H9 (cell line): ENCODE results near the gene PCDHB11. TPM values are rescaled to one million over a fixed set of nuclear protein-coding genes. Genes with fewer than 3 reads are reported as not detected.
"Not testable (repeated sequence)": the region's sequence is repeated elsewhere in the genome, so short reads cannot be mapped to it uniquely, and the experiment has no call there.

Experiments used
- DNase-seq: peaks from one replicate; pipeline ENCODE4 v3.0.0-alpha.2; 2017
- H2AFZ ChIP-seq: one replicate; pipeline ENCODE4 v1.6.1; 2013; ENCODE audit warnings: mild to moderate bottlenecking, low read length, control low read depth, moderate library complexity
- H2AK5ac ChIP-seq: 2 replicates; pipeline ENCODE4 v1.6.1; 2013; ENCODE audit warnings: low read length, control low read depth, mixed read lengths; ENCODE audit not compliant: insufficient read length
- H2BK120ac ChIP-seq: one replicate; pipeline ENCODE4 v1.6.1; 2013; ENCODE audit warnings: low read depth, mild to moderate bottlenecking, low read length, control low read depth, inconsistent platforms; ENCODE audit not compliant: poor library complexity, severe bottlenecking
- H2BK12ac ChIP-seq: 2 replicates; pipeline ENCODE4 v1.6.1; 2013; ENCODE audit warnings: low read length, control low read depth, mixed read lengths, low read depth; ENCODE audit not compliant: insufficient read length
- H2BK15ac ChIP-seq: 2 replicates; pipeline ENCODE4 v1.6.1; 2013; ENCODE audit warnings: low read depth, low read length, control low read depth
- H2BK20ac ChIP-seq: one replicate; pipeline ENCODE4 v1.6.1; 2013; ENCODE audit warnings: low read depth, mild to moderate bottlenecking, low read length, control low read depth, inconsistent platforms; ENCODE audit not compliant: poor library complexity, severe bottlenecking
- H2BK5ac ChIP-seq: 2 replicates; pipeline ENCODE4 v1.6.1; 2013; ENCODE audit warnings: low read length, control low read depth, mixed read lengths; ENCODE audit not compliant: insufficient read length
- H3K14ac ChIP-seq: 2 replicates; pipeline ENCODE4 v1.6.1; 2013; ENCODE audit warnings: low read length, control low read depth; ENCODE audit not compliant: insufficient read depth
- H3K18ac ChIP-seq: 2 replicates; pipeline ENCODE4 v1.6.1; 2013; ENCODE audit warnings: low read depth, mild to moderate bottlenecking, mixed read lengths, low read length, control low read depth; ENCODE audit not compliant: insufficient read length
- H3K23ac ChIP-seq: 2 replicates; pipeline ENCODE4 v1.6.1; 2013; ENCODE audit warnings: low read length, control low read depth, mixed read lengths, low read depth; ENCODE audit not compliant: insufficient read length
- H3K23me2 ChIP-seq: 2 replicates; pipeline ENCODE4 v1.6.1; 2013; ENCODE audit warnings: low read depth, mild to moderate bottlenecking, mixed read lengths, low read length, control low read depth; ENCODE audit not compliant: insufficient read length, poor library complexity, severe bottlenecking
- H3K27ac ChIP-seq: 2 replicates; pipeline ENCODE4 v1.5.1; 2013; ENCODE audit warnings: low read length, control low read depth, mixed read lengths, low read depth; ENCODE audit not compliant: insufficient read length
- H3K27me3 ChIP-seq: 2 replicates; pipeline ENCODE4 v1.6.1; 2013; ENCODE audit warnings: low read length, control low read depth, inconsistent platforms; ENCODE audit not compliant: insufficient read depth
- H3K4ac ChIP-seq: 2 replicates; pipeline ENCODE4 v1.6.1; 2013; ENCODE audit warnings: low read depth, mild to moderate bottlenecking, control low read depth, inconsistent platforms, low read length, moderate library complexity
- H3K4me1 ChIP-seq: 2 replicates; pipeline ENCODE4 v1.6.1; 2013; ENCODE audit warnings: low read length, control low read depth, inconsistent platforms; ENCODE audit not compliant: insufficient read depth
- H3K4me2 ChIP-seq: 2 replicates; pipeline ENCODE4 v1.6.1; 2013; ENCODE audit warnings: low read length, control low read depth, mixed read lengths; ENCODE audit not compliant: insufficient read length, insufficient read depth
- H3K56ac ChIP-seq: 2 replicates; pipeline ENCODE4 v1.6.1; 2013; ENCODE audit warnings: low read depth, mild to moderate bottlenecking, mixed read lengths, low read length, control low read depth; ENCODE audit not compliant: insufficient read length
- H3K79me1 ChIP-seq: 2 replicates; pipeline ENCODE4 v1.6.1; 2013; ENCODE audit warnings: low read depth, mild to moderate bottlenecking, moderate library complexity, low read length, control low read depth, inconsistent platforms; ENCODE audit not compliant: insufficient read depth, poor library complexity, severe bottlenecking
- H3K79me2 ChIP-seq: 2 replicates; pipeline ENCODE4 v1.6.1; 2013; ENCODE audit warnings: low read length, control low read depth, inconsistent platforms; ENCODE audit not compliant: insufficient read depth
- H3K9ac ChIP-seq: 2 replicates; pipeline ENCODE4 v1.6.1; 2013; ENCODE audit warnings: low read length, control low read depth, mixed read lengths; ENCODE audit not compliant: insufficient read length; ENCODE audit errors: extremely low read depth
- H3K9me3 ChIP-seq: one replicate; pipeline ENCODE4 v1.6.1; 2013; ENCODE audit warnings: low read depth, low read length, inconsistent platforms; ENCODE audit not compliant: control insufficient read depth
- H3T11ph ChIP-seq: one replicate; pipeline ENCODE4 v1.6.1; 2013; ENCODE audit warnings: mild to moderate bottlenecking, low read length, control low read depth, inconsistent platforms
- H4K20me1 ChIP-seq: one replicate; pipeline ENCODE4 v1.6.1; 2013; ENCODE audit not compliant: control insufficient read depth, insufficient read length, insufficient read depth
- H4K5ac ChIP-seq: 2 replicates; pipeline ENCODE4 v1.6.1; 2013; ENCODE audit warnings: low read depth, mild to moderate bottlenecking, mixed read lengths, low read length, control low read depth; ENCODE audit not compliant: insufficient read length
- H4K8ac ChIP-seq: replicated peaks from 2 replicates; pipeline ENCODE4 v1.6.1; 2013; ENCODE audit warnings: low read length, control low read depth, mixed read lengths, low read depth; ENCODE audit not compliant: insufficient read length
- H4K91ac ChIP-seq: 2 replicates; pipeline ENCODE4 v1.6.1; 2013; ENCODE audit warnings: low read depth, mild to moderate bottlenecking, moderate library complexity, mixed read lengths, low read length, control low read depth; ENCODE audit not compliant: insufficient read length
- H3K27ac Mint-ChIP-seq, 3 experiments: 2 replicates in 2 of 3; 3 replicates in 1 of 3; pipeline ENCODE4 v1.8.0; 2020 to 2021; ENCODE audit warnings: mixed read lengths in 3 of 3, mild to moderate bottlenecking in 1 of 3, moderate library complexity in 1 of 3
- H3K27me3 Mint-ChIP-seq: 2 replicates; pipeline ENCODE4 v1.8.0; 2021; ENCODE audit warnings: low read depth, mild to moderate bottlenecking, moderate library complexity, mixed read lengths
- H3K36me3 Mint-ChIP-seq, 3 experiments: 2 replicates in 2 of 3; 3 replicates in 1 of 3; pipeline ENCODE4 v1.8.0; 2020 to 2021; ENCODE audit warnings: low read depth in 3 of 3, mixed read lengths in 3 of 3; ENCODE audit not compliant: insufficient read depth in 1 of 3
- H3K4me1 Mint-ChIP-seq, 2 experiments: 2 replicates each; pipeline ENCODE4 v1.8.0; 2020; ENCODE audit warnings: mixed read lengths in 2 of 2
- H3K4me3 Mint-ChIP-seq, 2 experiments: 2 replicates in 1 of 2; 3 replicates in 1 of 2; pipeline ENCODE4 v1.8.0; 2020 to 2021; ENCODE audit warnings: mild to moderate bottlenecking in 2 of 2, mixed read lengths in 2 of 2, moderate library complexity in 1 of 2
- H3K9me3 Mint-ChIP-seq, 2 experiments: 2 replicates in 1 of 2; 3 replicates in 1 of 2; pipeline ENCODE4 v1.8.0; 2020; ENCODE audit warnings: mild to moderate bottlenecking in 2 of 2, mixed read lengths in 2 of 2, moderate library complexity in 1 of 2
- CTCF ChIP-seq: fragments of 200-600 bp; sonication (generic); conservative IDR thresholded peaks from 3 replicates; pipeline ENCODE4 v1.8.0; 2021; ENCODE audit warnings: antibody characterized with exemption, mild to moderate bottlenecking
- WGBS: extraction: QIAGEN DNeasy Blood & Tissue Kit; methylation state at CpG from one replicate; pipeline ENCODE4 v1.1.7; 2013; ENCODE audit warnings: missing lambda C conversion rate, low lambda C conversion rate, mixed read lengths; ENCODE audit not compliant: insufficient read length; ENCODE audit errors: extremely low coverage; 5-methylcytosine and 5-hydroxymethylcytosine counted together
- total RNA-seq: library from RNA; stranded (reverse); gene quantifications from 2 replicates; pipeline ENCODE4 v1.2.1, GENCODE V29; 2021

Gene PCDHB11
- total RNA-seq, 1 experiment from 2014 or later = 2.0 TPM

GRCh38 chr5:141245250-141245717 is 45.9 kb downstream of the PCDHB11 start, which contains the start of gene PCDHB15:
TSS of gene PCDHB15 (plus strand) at chr5:141245395. CDS start at chr5:141245579, 184 bp downstream.
- peaks cover 66 to 81% of the 10 kb centered on the region in 2 experiments for H3K9me3 Mint-ChIP-seq
- H2BK15ac ChIP-seq = no peak within 1 kb of the TSS
- no CpG with 5 or more reads among the region's 16 CpGs for WGBS
- H3K4me2 ChIP-seq = peak within 1 kb of the TSS; percentile 53
- H2BK5ac ChIP-seq = no peak within 1 kb of the TSS
- H3K23me2 ChIP-seq = peaks cover 4% of the 10 kb centered on the region
- H3K4me1 ChIP-seq = no peaks in the 10 kb centered on the region
- no peak within 1 kb of the TSS for H2AK5ac ChIP-seq
- H3K23ac ChIP-seq = no peak within 1 kb of the TSS
- peaks cover 19 to 61% (median 32%) of the 10 kb centered on the region in 3 experiments for H3K36me3 Mint-ChIP-seq
- H3K79me1 ChIP-seq = no peaks in the 10 kb centered on the region
- peak within 1 kb of the TSS; percentile 41 for H2AFZ ChIP-seq
- H3K27ac ChIP-seq = no peak within 1 kb of the TSS
- H4K20me1 ChIP-seq = no peaks in the 10 kb centered on the region
- no peak within 1 kb of the TSS for H3T11ph ChIP-seq
- peaks cover 0 to 13% of the 10 kb centered on the region in 2 experiments; a peak in 2 of 4 replicates for H3K4me1 Mint-ChIP-seq
- no peaks in the 10 kb centered on the region for H3K79me2 ChIP-seq
- peaks cover 5% of the 10 kb centered on the region for H3K9me3 ChIP-seq
- no peak within 1 kb of the TSS for H2BK20ac ChIP-seq
- H4K8ac ChIP-seq = no peak within 1 kb of the TSS
- no peak within 1 kb of the TSS for H3K4ac ChIP-seq
- DNase-seq = peak; percentile 65
- H2BK120ac ChIP-seq = no peak within 1 kb of the TSS
- H3K27me3 Mint-ChIP-seq = no peaks in the 10 kb centered on the region
- peak within 1 kb of the TSS; percentile 68; the same call in 1 of the 2 replicates for H3K14ac ChIP-seq
- peak; percentile 87 for TF ChIP-seq CTCF
- H2BK12ac ChIP-seq = no peak within 1 kb of the TSS
- H3K18ac ChIP-seq = peak within 1 kb of the TSS; percentile 76
- H4K91ac ChIP-seq = no peak within 1 kb of the TSS
- H3K9ac ChIP-seq = no peak within 1 kb of the TSS
- H3K56ac ChIP-seq = no peak within 1 kb of the TSS
- no peak within 1 kb of the TSS for H4K5ac ChIP-seq
- peak within 1 kb of the TSS in 2 of 3 experiments; percentile 52 to 80; a peak in 4 of 7 replicates for H3K27ac Mint-ChIP-seq
- H3K4me3 Mint-ChIP-seq = peak within 1 kb of the TSS; percentile 58 to 71; a peak in 4 of 5 replicates
- H3K27me3 ChIP-seq = no peaks in the 10 kb centered on the region

GRCh38 chr5:141246971-141247370 is 47.5 kb downstream of the PCDHB11 start:
- H3K23me2 ChIP-seq, H3K27me3 ChIP-seq, H3T11ph ChIP-seq, H3K27ac Mint-ChIP-seq, H3K79me1 ChIP-seq, H3K9ac ChIP-seq, H3K4ac ChIP-seq, H3K18ac ChIP-seq, H3K4me3 Mint-ChIP-seq, H2BK5ac ChIP-seq, H2AK5ac ChIP-seq, DNase-seq, H4K5ac ChIP-seq, H3K79me2 ChIP-seq, H4K8ac ChIP-seq, H3K27me3 Mint-ChIP-seq, H2BK15ac ChIP-seq, H3K4me2 ChIP-seq, H3K23ac ChIP-seq, H2BK12ac ChIP-seq, H3K9me3 ChIP-seq, H2AFZ ChIP-seq, H3K27ac ChIP-seq, H3K4me1 ChIP-seq, H3K14ac ChIP-seq, H2BK20ac ChIP-seq, H4K20me1 ChIP-seq, H4K91ac ChIP-seq, H3K56ac ChIP-seq, H2BK120ac ChIP-seq: not testable (repeated sequence)
- Mint-ChIP-seq H3K4me1 (peaks cover 0 to 15% of the 10 kb centered on the region in 2 experiments; a peak in 2 of 4 replicates), H3K9me3 (peaks cover 61 to 76% of the 10 kb centered on the region in 2 experiments), H3K36me3 (peaks cover 19 to 59% (median 33%) of the 10 kb centered on the region in 3 experiments)
- whole genome bisulfite sequencing = no CpG with 5 or more reads among the region's 42 CpGs
